ENCODE results near the gene KLHL29. TPM values are rescaled to one million over a fixed set of nuclear protein-coding genes. Genes with fewer than 3 reads are reported as not detected.

KLHL29 gene
- total RNA-seq, 1 donor from 2014 or later, result 15.1 TPM

DNA sequence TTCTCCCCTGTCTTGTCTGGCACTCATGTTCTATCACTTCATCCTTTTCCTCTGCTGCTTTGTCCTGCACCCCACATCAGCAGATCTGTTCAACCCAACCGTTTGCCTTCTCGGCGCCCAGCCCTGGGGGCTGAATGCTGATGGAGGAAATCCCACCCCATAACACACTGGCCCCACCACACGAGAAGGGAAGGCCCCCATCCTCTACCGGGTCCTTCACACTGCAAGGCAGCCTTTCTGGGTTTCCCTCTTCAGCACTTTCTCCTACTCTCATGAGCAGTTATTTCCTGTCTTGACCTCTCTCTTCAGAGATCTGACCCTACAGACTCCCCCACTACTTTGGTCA is 314.6 kb downstream of the KLHL29 start:
- Histone ChIP-seq H3K36me3 (peaks cover 23% of the 10 kb centered on the region), H3K4me1 (peaks cover 10% of the 10 kb centered on the region), H3K27ac (no peak overlapping the region), H3K27me3 (no peaks in the 10 kb centered on the region), H3K4me3 (no peak overlapping the region), H3K9me3 (no peaks in the 10 kb centered on the region)
- TF ChIP-seq, protein P1, sequence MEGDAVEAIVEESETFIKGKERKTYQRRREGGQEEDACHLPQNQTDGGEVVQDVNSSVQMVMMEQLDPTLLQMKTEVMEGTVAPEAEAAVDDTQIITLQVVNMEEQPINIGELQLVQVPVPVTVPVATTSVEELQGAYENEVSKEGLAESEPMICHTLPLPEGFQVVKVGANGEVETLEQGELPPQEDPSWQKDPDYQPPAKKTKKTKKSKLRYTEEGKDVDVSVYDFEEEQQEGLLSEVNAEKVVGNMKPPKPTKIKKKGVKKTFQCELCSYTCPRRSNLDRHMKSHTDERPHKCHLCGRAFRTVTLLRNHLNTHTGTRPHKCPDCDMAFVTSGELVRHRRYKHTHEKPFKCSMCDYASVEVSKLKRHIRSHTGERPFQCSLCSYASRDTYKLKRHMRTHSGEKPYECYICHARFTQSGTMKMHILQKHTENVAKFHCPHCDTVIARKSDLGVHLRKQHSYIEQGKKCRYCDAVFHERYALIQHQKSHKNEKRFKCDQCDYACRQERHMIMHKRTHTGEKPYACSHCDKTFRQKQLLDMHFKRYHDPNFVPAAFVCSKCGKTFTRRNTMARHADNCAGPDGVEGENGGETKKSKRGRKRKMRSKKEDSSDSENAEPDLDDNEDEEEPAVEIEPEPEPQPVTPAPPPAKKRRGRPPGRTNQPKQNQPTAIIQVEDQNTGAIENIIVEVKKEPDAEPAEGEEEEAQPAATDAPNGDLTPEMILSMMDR (IDR thresholded peaks at IDR 0.05), result no peak
- no peak for DNase-seq
- no peak for ATAC-seq
- intact Hi-C loops (cut with DNase I), result no loop called here

DNA sequence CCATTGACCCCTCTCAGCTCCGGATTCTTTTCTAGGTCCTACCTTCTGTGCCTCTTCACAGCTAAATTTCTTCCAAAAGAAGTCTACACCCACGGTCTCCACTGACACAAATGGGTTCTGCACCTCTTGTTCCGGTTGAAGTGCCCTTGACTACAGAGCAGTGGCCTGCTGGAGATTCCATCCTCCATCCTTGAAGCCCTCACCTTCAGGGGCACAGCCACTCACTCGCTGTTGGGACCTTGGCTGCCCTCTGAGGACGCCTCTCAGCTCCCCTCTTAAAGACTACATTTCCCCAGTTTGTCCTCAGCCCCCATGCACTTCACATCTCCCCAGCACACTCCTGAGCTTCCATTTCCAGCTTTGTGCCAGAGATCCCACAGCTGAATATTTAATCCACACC is 315.6 kb downstream of the KLHL29 start:
- H3K4me1 ChIP-seq, result peaks cover 10% of the 10 kb centered on the region
- DNase-seq, result no peak
- peaks cover 22% of the 10 kb centered on the region for H3K36me3 ChIP-seq
- no peaks in the 10 kb centered on the region for H3K9me3 ChIP-seq
- ATAC-seq, result peak; percentile 65
- no peak overlapping the region for H3K27ac ChIP-seq
- H3K4me3 ChIP-seq, result no peak overlapping the region
- TF ChIP-seq, protein P1 (IDR thresholded peaks at IDR 0.05), result no peak
- H3K27me3 ChIP-seq, result no peaks in the 10 kb centered on the region
- intact Hi-C loops (cut with DNase I), result no loop called here

DNA sequence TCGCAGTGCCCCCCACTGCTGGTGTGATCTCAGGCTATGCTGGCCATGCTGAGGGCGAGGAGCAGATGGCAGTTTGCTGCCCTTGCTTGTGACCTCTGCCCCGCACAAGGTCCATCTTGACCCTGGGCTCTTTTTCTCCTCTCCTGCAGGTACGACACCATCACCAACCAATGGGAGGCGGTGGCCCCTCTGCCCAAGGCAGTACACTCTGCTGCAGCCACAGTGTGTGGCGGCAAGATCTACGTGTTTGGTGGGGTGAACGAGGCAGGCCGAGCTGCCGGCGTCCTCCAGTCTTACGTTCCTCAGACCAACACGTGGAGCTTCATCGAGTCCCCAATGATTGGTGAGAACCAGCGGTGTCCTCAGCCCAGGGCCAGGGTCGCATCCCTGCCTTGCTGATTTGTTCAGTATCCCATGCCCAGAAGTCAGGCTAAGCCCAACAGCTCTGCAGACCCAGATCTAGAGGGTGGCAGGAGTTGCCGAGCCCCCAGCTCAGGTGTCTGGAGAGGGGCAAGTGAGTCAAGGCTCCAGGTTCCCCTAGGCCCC is 318.1 kb downstream of the KLHL29 start:
- ATAC-seq (no peak), DNase-seq (no peak)
- Histone ChIP-seq H3K27me3 (no peaks in the 10 kb centered on the region), H3K27ac (no peak overlapping the region), H3K4me1 (peaks cover 5% of the 10 kb centered on the region), H3K4me3 (no peak overlapping the region), H3K9me3 (no peaks in the 10 kb centered on the region), H3K36me3 (peaks cover 27% of the 10 kb centered on the region)
- TF ChIP-seq, protein P1 (IDR thresholded peaks at IDR 0.05), result no peak
- intact Hi-C loops (cut with DNase I), result no loop called here

DNA sequence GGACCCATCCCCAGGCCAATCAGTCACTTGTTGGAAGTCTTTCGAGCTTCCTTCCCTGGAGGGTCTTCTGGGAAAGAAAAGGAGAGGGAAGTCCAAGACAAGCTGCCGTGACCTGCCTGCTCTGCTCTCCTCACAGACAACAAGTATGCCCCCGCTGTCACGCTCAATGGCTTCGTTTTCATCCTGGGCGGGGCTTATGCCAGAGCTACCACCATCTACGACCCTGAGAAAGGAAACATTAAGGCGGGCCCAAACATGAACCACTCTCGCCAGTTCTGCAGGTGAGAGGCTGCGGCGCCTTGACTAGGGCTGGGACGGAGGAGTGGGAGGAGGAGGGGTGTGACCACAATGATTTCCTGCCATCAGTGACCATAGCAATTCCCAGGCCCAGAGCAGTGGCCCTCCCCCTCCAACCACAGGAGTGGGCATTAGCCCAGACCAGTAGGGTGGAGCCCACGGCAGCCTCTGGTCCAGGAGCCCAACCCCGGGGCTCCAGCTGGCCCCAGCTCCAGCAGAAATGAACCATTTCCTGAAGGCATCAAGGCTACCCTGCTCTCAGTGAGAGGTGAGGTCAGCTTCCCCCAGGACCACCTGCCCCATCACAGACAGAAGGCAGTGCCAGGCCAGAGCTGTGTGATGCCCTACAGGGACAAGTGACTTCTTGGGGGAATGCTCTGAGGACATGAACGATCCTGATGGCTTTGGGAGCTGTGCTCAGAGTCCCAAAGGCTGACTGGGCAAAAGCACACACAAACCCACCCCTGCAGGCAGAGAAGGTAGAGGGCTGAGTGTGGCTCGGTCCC is 318.8 kb downstream of the KLHL29 start:
- no peak overlapping the region for H3K27ac ChIP-seq
- peaks cover 29% of the 10 kb centered on the region for H3K36me3 ChIP-seq
- no peak for ATAC-seq
- TF ChIP-seq, protein P1 (IDR thresholded peaks at IDR 0.05), result no peak
- H3K4me3 ChIP-seq, result no peak overlapping the region
- no peaks in the 10 kb centered on the region for H3K27me3 ChIP-seq
- H3K9me3 ChIP-seq, result no peaks in the 10 kb centered on the region
- H3K4me1 ChIP-seq, result peaks cover under 1% of the 10 kb centered on the region
- no peak for DNase-seq
- intact Hi-C loops (cut with DNase I), result no loop called here

DNA sequence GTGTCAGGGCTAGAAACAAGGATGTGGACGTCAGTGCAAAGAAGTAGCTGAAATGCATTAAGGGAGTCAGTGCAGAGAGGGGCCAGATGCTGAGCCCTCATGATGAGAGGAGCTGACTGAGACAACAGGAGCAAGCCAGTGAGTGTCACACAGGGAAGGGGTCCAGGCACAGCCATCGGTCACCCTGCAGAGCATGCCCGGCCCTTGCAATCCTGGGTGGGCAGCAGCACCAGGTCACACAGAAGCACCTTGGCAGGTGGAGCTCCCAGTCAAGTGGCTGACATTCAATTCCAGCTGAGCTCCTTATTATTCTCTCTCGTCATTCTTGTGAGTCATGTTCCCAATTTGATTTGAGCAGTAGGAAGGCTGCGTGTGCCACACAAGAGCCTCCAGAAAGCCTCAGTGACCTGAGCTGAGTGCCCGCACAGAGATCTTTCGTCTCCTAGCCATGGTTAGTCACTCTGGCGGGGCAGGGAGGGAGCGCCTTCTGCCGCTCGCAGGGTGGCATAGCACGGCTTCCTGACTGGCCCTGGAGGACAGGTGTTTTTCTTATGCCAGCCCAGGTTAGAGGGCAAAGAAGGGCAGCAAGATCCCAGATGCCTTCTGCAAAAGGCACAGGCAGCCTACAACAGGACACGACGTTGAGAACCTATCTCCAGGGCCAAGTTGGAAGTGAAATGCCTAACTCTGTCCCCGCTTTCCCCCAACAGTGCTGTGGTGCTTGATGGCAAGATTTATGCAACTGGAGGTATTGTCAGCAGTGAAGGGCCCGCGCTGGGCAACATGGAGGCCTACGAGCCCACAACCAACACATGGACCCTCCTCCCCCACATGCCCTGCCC is 321.0 kb downstream of the KLHL29 start:
- H3K9me3 ChIP-seq, result no peaks in the 10 kb centered on the region
- H3K4me3 ChIP-seq, result no peak overlapping the region
- ATAC-seq (no peak), DNase-seq (no peak)
- no peaks in the 10 kb centered on the region for H3K27me3 ChIP-seq
- H3K4me1 ChIP-seq, result no peaks in the 10 kb centered on the region
- TF ChIP-seq, protein P1 (IDR thresholded peaks at IDR 0.05), result no peak
- peaks cover 29% of the 10 kb centered on the region for H3K36me3 ChIP-seq
- intact Hi-C loops (cut with DNase I), result no loop called here
- no peak overlapping the region for H3K27ac ChIP-seq

Measured in upper lobe of right lung (tissue), 1 donor.